AG10803 (cell line): ENCODE results near the gene TP53TG5.

Experiments used
- DNase-seq: peaks from one replicate; pipeline ENCODE4 v3.0.0; 2010; ENCODE audit warnings: low read depth
- H3K4me3 ChIP-seq: 2 replicates; pipeline ENCODE4 v1.5.1; 2011; ENCODE audit warnings: mild to moderate bottlenecking, low read length, control low read depth
- TF ChIP-seq, protein P1 (sequence below): conservative IDR thresholded peaks from 2 replicates; pipeline ENCODE4 v1.5.1; 2011; ENCODE audit warnings: mild to moderate bottlenecking, low read length, control low read depth, inconsistent platforms

Gene TP53TG5

DNA sequence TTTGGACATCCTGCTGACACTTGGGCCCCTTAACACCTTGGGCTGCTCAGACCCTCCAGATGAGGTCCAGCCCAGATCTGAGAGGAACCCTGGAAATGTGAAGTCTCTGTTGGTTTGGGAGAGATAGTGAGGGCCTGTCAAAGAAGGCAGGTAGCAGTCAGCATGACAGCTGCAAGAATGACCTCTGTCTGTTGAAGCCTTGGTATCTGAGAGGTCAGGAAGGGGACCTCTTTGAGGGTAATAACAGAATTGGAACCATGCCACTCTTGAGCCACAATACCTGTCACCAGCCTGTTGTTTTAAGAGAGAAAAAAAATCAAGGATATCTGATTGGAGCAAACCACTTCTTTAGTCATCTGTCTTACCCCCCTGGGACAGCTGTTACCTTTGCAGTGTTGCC lies 11.0 kb downstream of the TP53TG5 start:
- TF ChIP-seq, protein P1, sequence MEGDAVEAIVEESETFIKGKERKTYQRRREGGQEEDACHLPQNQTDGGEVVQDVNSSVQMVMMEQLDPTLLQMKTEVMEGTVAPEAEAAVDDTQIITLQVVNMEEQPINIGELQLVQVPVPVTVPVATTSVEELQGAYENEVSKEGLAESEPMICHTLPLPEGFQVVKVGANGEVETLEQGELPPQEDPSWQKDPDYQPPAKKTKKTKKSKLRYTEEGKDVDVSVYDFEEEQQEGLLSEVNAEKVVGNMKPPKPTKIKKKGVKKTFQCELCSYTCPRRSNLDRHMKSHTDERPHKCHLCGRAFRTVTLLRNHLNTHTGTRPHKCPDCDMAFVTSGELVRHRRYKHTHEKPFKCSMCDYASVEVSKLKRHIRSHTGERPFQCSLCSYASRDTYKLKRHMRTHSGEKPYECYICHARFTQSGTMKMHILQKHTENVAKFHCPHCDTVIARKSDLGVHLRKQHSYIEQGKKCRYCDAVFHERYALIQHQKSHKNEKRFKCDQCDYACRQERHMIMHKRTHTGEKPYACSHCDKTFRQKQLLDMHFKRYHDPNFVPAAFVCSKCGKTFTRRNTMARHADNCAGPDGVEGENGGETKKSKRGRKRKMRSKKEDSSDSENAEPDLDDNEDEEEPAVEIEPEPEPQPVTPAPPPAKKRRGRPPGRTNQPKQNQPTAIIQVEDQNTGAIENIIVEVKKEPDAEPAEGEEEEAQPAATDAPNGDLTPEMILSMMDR, result no peak
- no peak for DNase-seq
- H3K4me3 ChIP-seq, result no peak overlapping the region

GRCh38 chr20:45366631-45367030 lies 11.5 kb downstream of the TP53TG5 start:
- H3K4me3 ChIP-seq, result no peak overlapping the region
- DNase-seq, result no peak

DNA sequence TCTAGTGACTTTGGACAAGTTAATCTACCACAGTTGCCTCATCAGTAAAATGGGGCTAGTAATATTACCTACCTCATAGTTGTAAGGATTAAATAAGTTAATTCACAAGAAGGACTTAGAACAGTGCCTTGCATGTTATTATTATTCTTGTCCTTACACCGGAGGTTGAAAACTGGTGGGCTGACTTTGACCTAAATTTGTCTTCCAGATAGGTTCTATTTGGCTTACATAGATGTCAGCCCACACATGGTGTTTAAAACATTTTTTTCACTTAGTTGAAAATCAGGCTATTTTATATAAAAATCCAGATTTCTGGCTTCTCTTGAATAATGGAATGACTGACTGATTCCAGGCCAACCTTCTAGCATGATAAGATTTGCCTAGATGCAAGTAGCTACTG lies 11.9 kb downstream of the TP53TG5 start:
- no peak overlapping the region for H3K4me3 ChIP-seq
- TF ChIP-seq, protein P1, result no peak
- DNase-seq, result no peak

More at GRCh38 chr20:45366631-45367030, 11.5 kb downstream of the TP53TG5 start:
- TF ChIP-seq, protein P1, result no peak

- no peak overlapping the region for H3K4me3 ChIP-seq
- no peak for DNase-seq
- TF ChIP-seq, protein P1, result no peak
Observed at GRCh38 chr20:45365444-45365970, 12.6 kb downstream of the TP53TG5 start.

GRCh38 chr20:45363611-45364492 lies 14.3 kb downstream of the TP53TG5 start:
- TF ChIP-seq, protein P1, result no peak
- H3K4me3 ChIP-seq, result peak overlapping the region; percentile 92
- no peak for DNase-seq

DNA sequence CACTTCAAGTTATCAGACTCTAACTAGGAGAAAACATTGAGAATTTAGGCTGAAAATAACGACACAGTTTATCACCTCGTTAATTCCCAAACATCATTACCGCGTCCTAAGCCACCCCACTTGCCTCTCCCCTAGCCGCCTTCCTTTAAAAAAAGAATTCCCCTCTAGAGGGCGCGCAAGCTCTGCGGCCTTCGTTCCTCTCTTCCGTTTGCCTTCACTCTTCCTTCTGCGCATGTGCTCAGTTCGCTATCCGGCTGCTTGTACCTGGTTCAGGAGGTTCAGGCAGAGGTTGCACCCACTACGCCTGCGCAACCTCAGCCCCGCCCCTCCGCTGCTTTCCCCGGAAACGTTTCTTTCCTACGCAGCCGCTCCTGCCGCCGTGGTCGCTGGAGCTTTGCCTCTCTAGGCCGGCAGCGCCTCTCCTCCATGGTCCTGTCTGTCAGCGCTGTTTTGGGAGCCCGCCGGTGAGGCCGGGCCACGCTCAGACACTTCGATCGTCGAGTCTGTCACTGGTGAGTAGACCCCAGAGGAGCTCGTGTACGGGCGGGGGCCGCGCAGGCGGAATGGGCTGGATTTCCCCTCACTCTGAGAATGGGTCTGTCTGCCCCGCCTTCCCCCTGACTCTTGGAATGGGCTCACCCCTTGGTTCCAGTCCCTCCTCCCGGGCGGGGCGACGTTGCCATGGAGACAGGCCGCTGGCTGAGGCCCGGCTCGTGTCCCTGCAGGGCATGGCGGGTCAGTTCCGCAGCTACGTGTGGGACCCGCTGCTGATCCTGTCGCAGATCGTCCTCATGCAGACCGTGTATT lies 15.1 kb downstream of the TP53TG5 start, which contains the start of gene SYS1:
Gene SYS1, plus strand, starts transcription at position 353 of the 807 bp plus-strand sequence. Its CDS starts 376 bp downstream, at position 729.
- TF ChIP-seq, protein P1, result peak; percentile 89
- DNase-seq, result peak; percentile 98
- H3K4me3 ChIP-seq, result peak within 1 kb of the TSS; percentile 92
